Peyer's patch (tissue), 4 donors: ENCODE measurements around the gene CEMIP2.

Source experiments
- POLR2A ChIP-seq, 2 donors: fragments of 450-650 bp; IDR thresholded peaks; one replicate each; pipeline ENCODE4 v1.5.1; 2017; ENCODE audit warnings: antibody characterized with exemption in 2 of 2, mild to moderate bottlenecking in 2 of 2, moderate library complexity in 2 of 2
- TF ChIP-seq, protein P1 (sequence below), 6 experiments: fragments of 450-650 bp in 4 of 6; fragments of 200-600 bp in 2 of 6; sonication (generic) in 1 of 6; IDR thresholded peaks; one replicate each; pipeline ENCODE4 v1.5.1; 2017 to 2019; ENCODE audit warnings: antibody characterized with exemption in 6 of 6, mild to moderate bottlenecking in 3 of 6, moderate library complexity in 1 of 6

DNA sequence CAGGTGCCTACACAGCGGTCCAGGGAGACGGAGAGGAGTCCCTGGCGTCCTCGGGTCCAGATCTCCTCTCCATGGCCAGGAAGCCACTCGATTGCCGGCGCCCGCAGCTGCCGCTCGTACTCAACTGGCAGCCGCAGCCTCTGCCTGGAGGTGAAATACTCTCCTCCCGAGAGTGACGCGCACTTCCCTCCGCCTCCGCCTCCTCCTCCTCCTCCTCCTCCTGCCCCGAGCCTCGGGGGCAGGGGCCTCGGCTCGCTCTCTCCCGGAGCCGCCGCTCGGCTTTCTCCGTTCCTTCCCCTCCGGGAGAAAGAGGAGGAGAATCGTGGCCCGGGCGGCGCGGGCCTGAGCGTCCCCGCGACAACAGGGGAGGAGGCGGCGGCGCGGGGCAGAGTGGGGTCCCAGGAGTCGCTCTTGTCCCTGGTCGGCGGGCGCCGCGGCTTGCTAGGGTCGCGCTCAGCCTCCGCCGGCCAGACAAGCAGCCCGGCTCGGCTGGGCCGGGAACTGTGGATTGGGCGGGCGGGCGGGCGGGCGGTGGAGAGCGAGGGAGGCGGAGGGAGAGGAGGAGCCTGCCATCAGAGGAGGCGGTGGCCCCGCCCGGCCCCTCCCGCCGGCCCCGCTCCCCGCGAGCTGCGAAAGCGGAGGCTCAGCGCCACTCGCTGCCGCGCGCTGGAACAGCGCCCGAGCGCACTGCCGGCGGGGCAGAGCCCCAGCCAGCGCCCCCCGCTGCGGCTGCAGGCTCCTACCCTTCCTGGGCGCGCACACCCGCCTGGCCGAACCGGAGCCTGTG lies at the start of gene CEMIP2:
- TF ChIP-seq, protein P1, sequence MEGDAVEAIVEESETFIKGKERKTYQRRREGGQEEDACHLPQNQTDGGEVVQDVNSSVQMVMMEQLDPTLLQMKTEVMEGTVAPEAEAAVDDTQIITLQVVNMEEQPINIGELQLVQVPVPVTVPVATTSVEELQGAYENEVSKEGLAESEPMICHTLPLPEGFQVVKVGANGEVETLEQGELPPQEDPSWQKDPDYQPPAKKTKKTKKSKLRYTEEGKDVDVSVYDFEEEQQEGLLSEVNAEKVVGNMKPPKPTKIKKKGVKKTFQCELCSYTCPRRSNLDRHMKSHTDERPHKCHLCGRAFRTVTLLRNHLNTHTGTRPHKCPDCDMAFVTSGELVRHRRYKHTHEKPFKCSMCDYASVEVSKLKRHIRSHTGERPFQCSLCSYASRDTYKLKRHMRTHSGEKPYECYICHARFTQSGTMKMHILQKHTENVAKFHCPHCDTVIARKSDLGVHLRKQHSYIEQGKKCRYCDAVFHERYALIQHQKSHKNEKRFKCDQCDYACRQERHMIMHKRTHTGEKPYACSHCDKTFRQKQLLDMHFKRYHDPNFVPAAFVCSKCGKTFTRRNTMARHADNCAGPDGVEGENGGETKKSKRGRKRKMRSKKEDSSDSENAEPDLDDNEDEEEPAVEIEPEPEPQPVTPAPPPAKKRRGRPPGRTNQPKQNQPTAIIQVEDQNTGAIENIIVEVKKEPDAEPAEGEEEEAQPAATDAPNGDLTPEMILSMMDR (IDR thresholded peaks at IDR 0.05) = peak in 5 of 6 experiments; percentile 8 to 75 (median 64)
- TF ChIP-seq POLR2A (IDR thresholded peaks at IDR 0.05) = peak; percentile 92 to 96
